ENCODE measurements around the gene IL17RA.

GRCh38 chr22:17140022-17140421 is 55.2 kb downstream of the IL17RA start:
- TF ChIP-seq YY1 (IDR thresholded peaks at IDR 0.05; ENCODE audit: insufficient read depth, insufficient read length) (no peak), SUZ12 (IDR thresholded peaks at IDR 0.05; ENCODE audit: extremely low read depth, insufficient read depth, insufficient read length) (no peak), ZNF274 (IDR thresholded peaks at IDR 0.05; ENCODE audit: low read depth, low read length) (no peak)
